GM10847 (cell line): ENCODE measurements around the gene ADAM10.

ENCODE experiments used
- POLR2A ChIP-seq: IDR thresholded peaks from 2 replicates; pipeline ENCODE4 v1.6.1; 2011; ENCODE audit not compliant: insufficient read length; ENCODE audit errors: extremely low read depth

Gene ADAM10

GRCh38 chr15:58702233-58702632 is 47.3 kb downstream of the ADAM10 start:
- no peak for TF ChIP-seq POLR2A

- no peak for TF ChIP-seq POLR2A
These were observed 48.1 kb downstream of the ADAM10 start for GRCh38 chr15:58701376-58701775.

DNA sequence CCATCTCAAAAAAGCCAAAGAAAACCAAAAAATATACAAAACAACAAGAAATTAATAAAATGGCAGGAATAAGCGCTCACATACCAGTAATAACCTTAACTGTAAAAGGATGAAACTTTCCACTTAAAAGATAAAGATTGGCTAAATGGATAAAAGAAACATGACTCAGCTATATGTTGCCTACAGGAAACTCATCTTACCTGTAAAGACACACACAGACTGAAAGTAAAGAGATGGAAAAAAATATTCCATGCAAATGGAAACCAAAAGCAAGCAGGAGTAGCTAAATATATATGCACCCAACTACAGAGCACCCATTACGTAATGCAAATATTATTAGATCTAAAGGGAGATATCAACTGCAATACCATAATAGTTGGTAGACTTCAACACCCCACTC is 49.7 kb downstream of the ADAM10 start:
- TF ChIP-seq POLR2A, result no peak

DNA sequence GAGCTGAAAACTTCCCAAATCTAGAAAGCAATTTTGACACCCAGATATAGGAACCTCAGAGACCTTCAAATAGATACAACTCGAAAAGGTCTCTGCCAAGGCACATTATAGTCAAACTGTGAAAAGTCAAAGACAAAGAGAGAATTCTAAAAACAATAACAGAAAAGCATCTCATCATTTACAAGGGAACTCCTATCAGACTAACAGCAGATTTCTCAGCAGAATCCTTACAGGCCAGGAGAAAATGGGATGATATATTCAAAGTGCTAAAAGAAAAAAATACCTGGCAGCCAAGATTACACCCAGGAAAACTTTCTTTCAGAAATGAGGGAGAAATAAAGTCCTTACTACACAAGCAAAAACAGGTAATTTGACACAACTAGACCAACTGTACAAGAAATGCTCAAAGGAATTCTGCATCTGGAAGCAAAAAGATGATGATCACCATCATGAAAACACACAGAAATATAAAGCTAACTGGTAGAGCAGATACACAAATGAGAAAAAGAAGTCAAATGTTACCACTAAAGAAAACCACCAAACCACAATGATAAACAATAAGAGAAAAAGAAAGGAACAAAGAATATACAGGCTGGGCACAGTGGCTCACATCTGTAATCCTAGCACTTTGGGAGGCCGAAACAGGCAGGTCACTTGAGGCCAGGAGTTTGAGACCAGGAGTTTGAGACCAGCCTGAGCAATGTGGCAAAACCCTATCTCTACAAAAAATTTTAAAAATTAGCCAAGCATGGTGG is 50.4 kb downstream of the ADAM10 start:
- TF ChIP-seq POLR2A, result no peak

GRCh38 chr15:58697220-58697619 is 52.3 kb downstream of the ADAM10 start:
- TF ChIP-seq POLR2A, result no peak

GRCh38 chr15:58696738-58697137 is 52.8 kb downstream of the ADAM10 start:
- TF ChIP-seq POLR2A, result no peak

DNA sequence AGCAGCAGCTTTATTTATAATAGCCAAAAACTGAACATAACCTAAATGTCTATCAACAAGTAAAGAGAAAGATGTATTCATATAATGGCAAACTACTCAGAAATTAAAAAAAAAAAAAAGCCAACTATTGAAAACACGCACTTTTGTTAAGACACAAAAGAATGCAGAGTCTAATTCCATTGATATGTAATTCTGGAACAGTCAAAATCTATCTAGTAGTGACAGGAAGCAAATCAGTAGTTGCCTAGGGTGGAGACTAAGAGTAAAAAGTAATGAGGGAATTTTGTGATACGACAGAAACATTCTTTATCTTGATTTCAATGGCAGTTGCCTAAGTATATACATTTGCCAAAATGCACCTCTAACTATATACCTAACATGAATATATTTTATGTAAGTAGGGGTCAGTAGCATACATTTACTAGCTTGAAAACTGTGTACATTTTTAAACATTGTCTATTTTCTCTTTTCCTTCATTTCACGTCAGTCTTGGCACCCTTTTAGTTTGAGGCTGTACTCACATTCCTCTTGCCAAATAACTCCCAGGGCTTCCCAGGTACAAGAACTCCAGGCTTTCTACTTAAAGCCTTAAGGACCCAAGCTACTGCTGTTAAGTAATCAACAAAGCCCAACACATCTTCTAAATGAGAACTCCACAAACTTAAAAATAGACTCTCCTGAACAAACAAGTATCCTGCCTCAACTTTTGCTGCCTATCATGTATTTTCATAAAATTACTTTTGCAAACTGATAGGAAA is 54.7 kb downstream of the ADAM10 start:
- no peak for TF ChIP-seq POLR2A

DNA sequence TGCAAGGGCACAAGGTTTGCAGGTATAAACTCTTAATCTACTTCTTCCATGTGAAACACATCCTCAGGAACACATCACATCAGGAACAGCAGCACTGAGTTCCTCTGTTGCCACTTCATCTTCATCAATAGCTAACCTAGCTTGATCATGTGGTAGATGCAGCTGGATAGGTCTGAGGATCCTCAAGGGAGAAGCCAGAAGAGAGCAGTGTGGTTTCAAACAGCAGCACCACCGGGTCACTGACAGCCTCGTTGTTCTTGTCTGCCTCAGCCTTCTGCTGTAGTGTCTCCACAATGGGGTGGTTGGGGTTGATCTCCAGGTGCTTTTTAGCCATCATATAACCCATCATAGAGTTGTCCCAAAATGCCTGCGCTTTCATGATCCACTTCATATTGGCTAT is 58.8 kb downstream of the ADAM10 start:
- TF ChIP-seq POLR2A, result no peak

DNA sequence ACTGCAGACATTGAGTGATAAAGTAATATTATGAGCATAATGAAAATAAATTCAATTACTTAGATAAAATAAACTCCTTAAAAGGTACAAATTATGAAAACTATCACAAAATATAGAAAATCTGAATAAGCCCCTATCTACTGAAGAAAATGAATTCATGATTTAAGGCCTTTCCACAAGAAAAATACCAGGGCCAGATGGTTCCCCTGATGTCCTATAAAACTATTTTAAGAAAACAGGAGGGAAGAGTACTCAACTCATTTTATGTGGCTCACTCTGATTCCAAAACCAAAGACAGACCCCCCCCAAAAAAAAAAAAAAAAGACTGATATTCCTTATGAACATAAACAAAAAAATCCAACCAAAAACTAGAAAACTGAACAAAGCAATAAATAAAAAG is 59.9 kb downstream of the ADAM10 start:
- no peak for TF ChIP-seq POLR2A

DNA sequence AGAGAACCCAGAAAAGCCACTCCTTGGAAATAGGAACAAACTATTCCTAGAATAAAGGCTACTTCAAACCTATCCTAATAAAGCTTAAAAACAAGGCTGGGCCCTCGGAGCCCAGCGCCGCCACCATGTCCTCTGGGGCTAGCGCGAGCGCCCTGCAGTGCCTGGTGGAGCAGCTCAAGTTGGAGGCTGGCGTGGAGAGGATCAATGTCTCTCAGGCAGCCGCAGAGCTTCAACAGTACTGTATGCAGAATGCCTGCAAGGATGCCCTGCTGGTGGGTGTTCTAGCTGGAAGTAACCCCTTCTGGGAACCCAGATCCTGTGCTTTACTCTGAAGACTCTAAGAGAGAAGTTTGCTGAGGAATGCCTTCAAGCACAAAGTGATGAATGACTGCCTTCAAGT is 63.2 kb downstream of the ADAM10 start:
- TF ChIP-seq POLR2A, result no peak

DNA sequence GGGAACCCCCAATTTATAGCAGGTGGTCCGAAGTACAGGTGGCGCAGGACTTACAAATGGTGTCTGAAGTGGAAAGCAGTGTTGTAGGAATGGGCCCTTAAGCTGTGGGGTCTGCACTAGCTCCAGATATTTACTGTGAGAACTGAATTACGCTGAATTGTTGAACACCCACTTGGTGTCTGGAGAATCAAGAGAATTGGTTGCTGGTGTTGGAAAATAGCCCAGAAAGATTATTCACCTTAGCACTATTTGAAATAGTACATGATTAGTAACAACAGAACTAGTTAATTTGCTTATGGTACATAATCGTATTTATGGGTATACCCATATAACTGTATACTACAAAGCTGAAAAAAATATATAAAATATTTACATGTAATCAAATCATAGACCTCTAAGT is 64.8 kb downstream of the ADAM10 start:
- no peak for TF ChIP-seq POLR2A

GRCh38 chr15:58684036-58684710 is 65.3 kb downstream of the ADAM10 start:
- TF ChIP-seq POLR2A, result no peak

GRCh38 chr15:58682234-58682633 is 67.3 kb downstream of the ADAM10 start:
- TF ChIP-seq POLR2A, result no peak

DNA sequence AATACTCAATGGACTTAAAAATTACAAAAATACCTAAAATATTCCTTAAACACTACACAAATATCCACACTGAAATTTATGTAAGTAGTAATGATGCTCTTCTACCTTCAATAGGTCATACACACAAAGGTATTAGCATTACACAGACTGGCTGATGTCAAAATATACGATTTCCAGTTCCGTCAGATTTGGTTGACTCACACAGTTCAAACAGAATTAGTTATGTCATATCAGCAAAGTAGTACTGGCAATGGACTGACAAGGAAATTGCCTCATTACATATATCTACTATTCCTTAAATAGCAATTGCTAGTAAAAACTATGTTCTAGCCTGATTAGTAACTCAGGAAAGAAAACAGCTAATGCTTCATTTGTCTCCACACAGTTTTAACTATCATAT is 70.8 kb downstream of the ADAM10 start:
- TF ChIP-seq POLR2A, result no peak

- TF ChIP-seq POLR2A, result no peak
These were observed 72.1 kb downstream of the ADAM10 start for GRCh38 chr15:58677426-58677825.

DNA sequence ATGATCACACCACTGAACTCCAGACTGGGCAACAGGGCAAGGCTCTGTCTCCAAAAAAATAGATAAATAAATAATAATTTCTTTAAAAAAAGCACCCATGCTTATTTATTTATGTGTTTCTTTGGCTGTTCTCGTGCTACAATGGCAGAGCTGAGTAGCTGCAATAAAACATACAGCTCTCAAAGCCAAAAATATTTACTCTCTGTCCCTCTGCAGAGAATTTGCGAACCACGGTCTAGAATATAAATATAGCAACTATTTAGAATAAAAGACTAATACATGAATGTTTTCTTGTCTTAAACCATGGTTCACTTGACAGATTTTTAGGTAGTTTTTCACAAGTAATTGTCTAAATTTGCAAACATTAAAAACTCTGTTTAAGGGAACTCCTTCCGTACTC is 72.7 kb downstream of the ADAM10 start:
- TF ChIP-seq POLR2A, result no peak

DNA sequence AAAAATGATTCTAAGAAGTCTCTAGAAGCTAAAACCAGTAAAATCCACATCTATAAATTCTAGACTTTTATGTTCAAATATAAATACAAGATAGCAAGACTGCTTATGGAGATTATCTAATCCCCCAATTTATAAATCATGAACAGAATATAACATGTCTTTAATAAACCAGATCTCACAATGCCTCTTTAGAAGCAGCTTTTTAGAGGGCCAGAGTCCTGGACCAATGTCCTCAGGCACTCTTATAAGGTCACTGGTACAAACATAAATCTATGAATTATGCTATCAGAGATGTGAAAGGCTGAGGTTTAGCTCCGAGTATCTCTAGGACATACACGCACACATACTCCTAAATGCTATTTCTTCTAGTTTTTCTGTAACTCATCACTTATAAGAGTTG is 78.3 kb downstream of the ADAM10 start:
- TF ChIP-seq POLR2A, result no peak

- no peak for TF ChIP-seq POLR2A
These were observed 80.4 kb downstream of the ADAM10 start for GRCh38 chr15:58669108-58669507.
